Epithelial cell of esophagus (primary cell): Measurements from ENCODE around the gene LCN9.
"Not testable (repeated sequence)": the region's sequence is repeated elsewhere in the genome, so short reads cannot be mapped to it uniquely, and the experiment has no call there.

Source experiments
- DNase-seq: peaks from one replicate; pipeline ENCODE4 v3.0.0; 2010; ENCODE audit warnings: low read depth
- H3K4me3 ChIP-seq: 2 replicates; pipeline ENCODE4 v1.5.1; 2011; ENCODE audit warnings: mild to moderate bottlenecking, low read length, control low read depth
- TF ChIP-seq, protein P1 (sequence below): IDR thresholded peaks from 2 replicates; pipeline ENCODE4 v1.5.1; 2011; ENCODE audit warnings: low read depth, mild to moderate bottlenecking, low read length, control low read depth, inconsistent platforms; ENCODE audit not compliant: insufficient read depth; ENCODE audit errors: missing control alignments

The LCN9 gene

DNA sequence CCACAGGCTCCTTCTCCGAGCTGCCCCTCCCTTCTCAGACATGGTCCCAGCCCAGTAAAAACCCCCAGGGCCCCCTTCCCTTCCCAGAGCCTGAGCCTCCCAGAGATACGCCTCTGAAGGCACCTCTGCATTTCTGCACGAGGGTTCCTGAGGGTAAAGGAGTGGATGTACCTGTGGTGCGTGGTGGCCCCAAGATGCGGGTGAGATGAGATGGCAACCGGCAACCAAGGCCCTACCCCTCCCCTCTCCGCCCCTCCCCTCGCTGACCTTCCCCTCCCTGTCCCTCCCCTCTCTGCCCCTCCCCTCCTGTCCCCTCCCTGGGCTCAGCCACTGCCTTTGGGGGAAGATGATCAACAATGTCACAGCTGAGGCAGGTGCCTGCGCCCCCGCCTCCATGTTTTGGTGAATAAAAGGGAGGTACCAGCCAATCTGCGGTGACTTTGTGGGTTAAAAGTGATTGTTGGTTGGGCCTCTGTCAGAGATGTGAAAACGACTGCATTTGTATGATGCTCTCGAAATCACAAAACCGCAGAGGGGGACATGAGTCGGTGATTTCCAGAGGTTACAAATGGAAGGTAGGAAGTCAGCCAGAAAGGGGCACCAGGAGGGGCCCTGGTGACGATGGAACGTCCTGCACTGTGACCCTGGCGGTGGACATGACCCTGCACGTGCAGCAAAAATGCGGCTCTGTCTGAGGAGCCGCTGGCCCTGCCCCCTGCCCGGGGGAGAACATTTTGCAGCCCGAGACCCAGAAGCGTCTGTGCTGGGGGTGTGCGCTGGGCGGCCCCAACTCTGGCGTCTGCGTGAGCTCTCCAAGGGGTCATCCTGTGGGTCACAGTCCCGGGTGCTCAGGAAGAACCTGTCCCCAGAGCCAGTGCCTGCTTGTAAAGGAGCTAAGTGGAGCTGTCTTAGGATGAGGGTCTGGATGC lies 3.7 kb downstream of the LCN9 start:
- no peak for DNase-seq
- TF ChIP-seq, protein P1, sequence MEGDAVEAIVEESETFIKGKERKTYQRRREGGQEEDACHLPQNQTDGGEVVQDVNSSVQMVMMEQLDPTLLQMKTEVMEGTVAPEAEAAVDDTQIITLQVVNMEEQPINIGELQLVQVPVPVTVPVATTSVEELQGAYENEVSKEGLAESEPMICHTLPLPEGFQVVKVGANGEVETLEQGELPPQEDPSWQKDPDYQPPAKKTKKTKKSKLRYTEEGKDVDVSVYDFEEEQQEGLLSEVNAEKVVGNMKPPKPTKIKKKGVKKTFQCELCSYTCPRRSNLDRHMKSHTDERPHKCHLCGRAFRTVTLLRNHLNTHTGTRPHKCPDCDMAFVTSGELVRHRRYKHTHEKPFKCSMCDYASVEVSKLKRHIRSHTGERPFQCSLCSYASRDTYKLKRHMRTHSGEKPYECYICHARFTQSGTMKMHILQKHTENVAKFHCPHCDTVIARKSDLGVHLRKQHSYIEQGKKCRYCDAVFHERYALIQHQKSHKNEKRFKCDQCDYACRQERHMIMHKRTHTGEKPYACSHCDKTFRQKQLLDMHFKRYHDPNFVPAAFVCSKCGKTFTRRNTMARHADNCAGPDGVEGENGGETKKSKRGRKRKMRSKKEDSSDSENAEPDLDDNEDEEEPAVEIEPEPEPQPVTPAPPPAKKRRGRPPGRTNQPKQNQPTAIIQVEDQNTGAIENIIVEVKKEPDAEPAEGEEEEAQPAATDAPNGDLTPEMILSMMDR, result no peak
- H3K4me3 ChIP-seq, result no peak overlapping the region

DNA sequence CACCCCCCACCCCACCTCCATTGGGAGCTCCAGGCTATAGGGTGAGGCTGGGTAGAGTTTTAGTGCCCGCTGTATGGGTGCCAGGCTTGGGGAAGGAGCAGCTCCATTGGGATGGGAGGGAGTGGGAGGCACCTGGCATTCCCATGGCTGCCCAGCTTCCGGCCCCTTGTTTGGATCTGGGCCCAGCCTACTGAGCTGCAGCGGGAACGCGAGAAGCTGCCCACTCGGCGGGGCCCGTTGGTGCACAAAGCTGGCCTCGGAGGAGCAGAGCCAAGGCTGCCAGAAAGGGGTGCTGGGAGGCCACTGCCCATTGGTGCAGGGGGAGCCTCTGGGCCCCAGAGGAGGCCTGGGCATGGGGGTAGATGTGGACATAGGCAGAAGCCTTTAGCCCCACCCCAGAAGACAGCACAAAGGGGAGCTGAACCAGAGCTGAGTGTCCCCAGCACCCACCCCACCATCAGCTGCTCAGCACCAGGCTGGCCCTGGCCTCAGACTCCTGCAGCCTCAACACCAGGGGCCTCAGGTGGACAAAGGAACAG lies 4.4 kb downstream of the LCN9 start:
- TF ChIP-seq, protein P1, result no peak
- no peak overlapping the region for H3K4me3 ChIP-seq
- no peak for DNase-seq

DNA sequence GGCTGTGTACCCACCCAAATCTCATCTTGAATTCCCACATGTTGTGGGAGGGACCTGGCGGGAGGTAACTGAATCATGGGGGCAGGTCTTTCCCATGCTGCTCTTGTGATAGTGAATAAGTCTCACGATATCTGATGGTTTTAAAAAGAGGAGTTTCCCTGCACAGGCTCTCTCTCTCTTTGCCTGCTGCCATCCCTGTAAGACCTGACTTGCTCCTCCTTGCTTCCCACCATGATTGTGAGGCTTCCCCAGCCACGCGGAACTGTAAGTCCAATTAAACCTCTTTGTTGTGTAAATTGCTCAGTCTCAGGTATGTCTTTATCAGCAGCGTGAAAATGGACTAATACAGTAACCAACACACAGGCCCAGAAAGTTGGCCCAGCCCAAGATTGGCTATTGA lies 5.9 kb downstream of the LCN9 start:
- not testable (repeated sequence) for H3K4me3 ChIP-seq, DNase-seq

DNA sequence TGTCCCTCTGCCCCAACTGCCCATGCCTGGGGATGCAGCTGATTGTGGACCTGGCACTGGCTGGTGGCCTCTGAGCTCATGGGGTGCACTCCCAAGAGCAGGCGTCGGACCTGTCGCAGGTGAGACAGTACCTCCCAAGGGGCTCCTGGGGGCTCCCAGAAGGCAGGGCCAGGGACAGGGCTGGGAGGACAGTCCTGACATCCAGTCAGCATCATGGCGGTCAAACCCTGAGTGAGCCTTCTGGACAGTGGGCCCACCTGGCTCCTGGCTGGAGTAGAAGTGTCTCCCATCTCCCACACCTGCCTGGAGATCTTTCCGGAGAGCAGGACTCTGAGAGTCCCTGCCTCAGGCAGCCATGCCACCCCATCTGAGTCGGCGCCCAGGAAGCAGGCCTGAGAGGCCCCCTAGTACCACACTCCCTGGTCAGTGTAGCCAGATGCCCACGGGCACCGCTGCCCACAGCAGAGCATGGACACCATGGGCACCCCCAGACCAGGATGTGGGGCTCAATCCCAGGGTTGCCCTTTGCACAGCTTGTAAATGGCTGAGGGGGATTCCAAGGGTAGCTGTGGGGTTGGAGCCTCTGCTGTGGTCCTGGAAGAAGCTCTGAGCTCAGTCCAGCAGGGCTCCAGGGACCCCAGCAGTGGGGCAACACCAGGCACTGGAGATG lies 6.6 kb downstream of the LCN9 start:
- no peak for DNase-seq
- TF ChIP-seq, protein P1, result no peak
- H3K4me3 ChIP-seq, result no peak overlapping the region

DNA sequence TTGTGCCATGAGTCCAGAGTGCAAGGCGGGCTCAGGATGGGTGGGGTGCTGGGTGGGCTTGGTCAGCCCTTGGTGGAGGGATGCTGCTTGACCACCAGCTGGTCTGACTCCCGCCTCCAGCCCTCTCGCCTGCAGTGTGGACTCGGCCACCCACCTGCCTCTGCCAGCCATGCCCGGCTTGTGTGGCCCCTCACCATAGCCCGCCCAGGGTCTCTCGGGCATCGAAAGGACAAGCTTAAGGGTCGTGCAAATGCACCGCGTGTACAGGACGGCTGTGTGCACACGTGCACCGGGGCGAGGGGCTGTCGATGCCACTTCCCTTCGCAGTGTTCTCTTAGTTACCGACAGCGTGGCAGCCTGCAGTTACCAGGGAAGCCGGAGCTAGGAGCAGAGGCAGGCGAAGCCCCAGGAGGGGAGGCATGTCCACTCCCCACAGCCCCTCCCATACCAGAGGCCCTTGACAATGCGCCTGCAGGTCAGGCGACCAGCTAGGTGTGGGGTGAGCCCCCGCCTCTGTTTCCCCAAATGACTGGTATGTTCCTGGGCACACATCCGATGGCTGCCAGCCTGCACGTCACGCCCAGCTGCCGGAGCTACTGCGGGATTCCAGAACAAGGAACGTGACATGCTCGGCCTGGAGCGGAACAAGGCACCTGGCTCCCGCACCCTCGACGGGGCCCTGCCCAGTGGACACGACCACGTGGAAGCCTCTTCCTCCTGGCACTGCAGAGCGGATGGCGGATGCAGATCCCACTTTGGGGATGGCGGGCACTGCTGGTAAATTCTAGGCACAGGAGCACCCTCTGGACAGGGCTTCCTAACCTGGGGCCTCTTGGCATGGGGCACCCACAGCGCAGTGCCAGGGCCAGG lies 7.8 kb downstream of the LCN9 start:
- TF ChIP-seq, protein P1, result no peak

DNA sequence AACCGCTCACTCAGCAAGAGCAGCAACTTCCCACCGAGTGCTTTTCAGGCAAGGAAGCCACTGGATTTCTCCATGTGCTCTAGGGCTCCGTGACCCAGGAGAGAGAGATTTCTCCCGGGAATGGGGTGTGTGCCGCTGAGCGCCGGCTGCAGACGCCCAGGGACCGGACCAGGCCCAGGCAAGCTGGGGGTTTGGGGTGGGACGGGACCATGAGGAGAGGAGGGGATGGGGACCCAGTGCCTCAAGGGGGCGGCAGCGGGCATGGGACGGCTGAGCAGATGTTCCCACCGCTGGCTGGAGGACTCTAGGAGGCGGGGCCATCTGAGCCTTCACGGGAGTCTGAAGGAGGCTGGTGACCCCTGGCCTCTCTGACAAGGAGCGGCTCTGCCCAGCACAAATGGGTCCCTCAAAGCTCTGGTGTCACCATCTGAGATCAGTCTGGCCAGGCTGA lies 8.5 kb downstream of the LCN9 start:
- TF ChIP-seq, protein P1, result no peak
- no peak for DNase-seq
- no peak overlapping the region for H3K4me3 ChIP-seq

More for the DNA sequence above, 7.8 kb downstream of the LCN9 start:
- no peak overlapping the region for H3K4me3 ChIP-seq
- no peak for DNase-seq

DNA sequence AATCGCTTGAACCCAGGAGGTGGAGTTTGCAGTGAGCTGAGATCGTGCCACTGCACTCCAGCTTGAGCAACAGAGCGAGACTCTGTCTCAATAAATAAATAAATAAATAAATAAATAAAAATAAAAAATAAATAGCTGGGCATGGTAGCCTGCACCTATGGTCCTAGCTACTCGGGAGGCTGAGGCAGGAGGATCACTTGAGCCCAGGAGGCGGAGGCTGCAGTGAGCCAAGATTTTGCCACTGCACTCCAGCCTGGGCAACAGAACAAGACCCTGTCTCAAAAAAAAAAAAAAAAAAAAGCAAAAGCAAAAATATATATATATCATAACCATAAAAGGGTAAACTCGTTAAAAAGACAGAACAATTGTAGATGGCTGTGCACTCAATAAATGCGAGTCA lies 9.7 kb downstream of the LCN9 start:
- DNase-seq, H3K4me3 ChIP-seq: not testable (repeated sequence)
